ENCODE measurements around the gene PROSER3. TPM values are rescaled to one million over a fixed set of nuclear protein-coding genes. Genes with fewer than 3 reads are reported as not detected.
A peak's percentile ranks its signal among the peaks of the same experiment; 100 is the strongest.

The PROSER3 gene
- total and polyA plus RNA-seq, 2 donors (not counting 1 experiment from before 2014, with no cell fraction given): 26.0 to 61.0 TPM

DNA sequence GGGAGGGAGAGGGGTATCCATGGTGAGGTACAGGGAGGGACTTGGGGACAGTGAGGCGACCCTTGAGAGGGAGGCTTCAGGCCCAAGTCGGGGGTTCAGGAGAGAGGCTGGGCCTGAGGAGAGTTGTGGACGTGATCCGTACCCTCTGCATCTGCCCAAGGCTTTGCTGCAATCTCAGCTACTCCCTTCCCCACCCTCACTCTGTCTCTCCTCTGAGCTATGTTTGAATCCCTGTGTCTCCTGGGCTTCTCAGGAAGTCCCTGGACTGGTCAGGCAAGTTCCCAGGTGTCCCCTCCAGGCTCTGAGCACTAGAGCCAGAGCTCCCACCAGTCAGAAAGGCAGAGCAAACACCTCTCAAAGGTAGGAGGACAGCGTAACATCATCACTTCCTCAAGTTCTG is 7.8 kb upstream of the PROSER3 start:
- POLR2A ChIA-PET: no interaction called here
- Histone ChIP-seq H3K4me3 (ENCODE audit: control extremely low read depth in 1 of 5, extremely low read depth in 1 of 5, insufficient read depth in 1 of 5, low read depth in 2 of 5, low read length in 4 of 5) (no peak overlapping the region), H3K9me3 (ENCODE audit: control extremely low read depth in 1 of 3, control insufficient read depth in 2 of 3, insufficient read depth in 1 of 3, low read length in 2 of 3) (peaks cover 0 to 2% (median 0%) of the 10 kb centered on the region in 3 donors), H4K20me1 (ENCODE audit: control insufficient read depth, insufficient read depth, low read length, poor library complexity, severe bottlenecking) (peaks cover 4% of the 10 kb centered on the region), H3K27me3 (replicated peaks in 1 of 4; ENCODE audit: control extremely low read depth in 1 of 4, control insufficient read depth in 3 of 4, insufficient read depth in 4 of 4, low read length in 3 of 4) (peaks cover 0 to 5% (median 1%) of the 10 kb centered on the region in 4 experiments), H3K36me3 (replicated peaks in 1 of 2; ENCODE audit: control extremely low read depth in 1 of 2, control insufficient read depth in 1 of 2, extremely low read depth in 1 of 2, insufficient read depth in 2 of 2, low read length in 1 of 2) (peaks cover 0 to 20% of the 10 kb centered on the region in 2 experiments), H3K4me1 (ENCODE audit: control insufficient read depth in 2 of 2, insufficient read depth in 2 of 2, low read length in 2 of 2) (peaks cover 20 to 27% of the 10 kb centered on the region in 2 donors), H2AFZ (ENCODE audit: insufficient read depth, low read depth, low read length, poor library complexity, severe bottlenecking) (no peak overlapping the region), H3K79me2 (ENCODE audit: control insufficient read depth, insufficient read depth, low read length) (peaks cover 41% of the 10 kb centered on the region), H3K4me2 (replicated peaks; ENCODE audit: low read depth, low read length, poor library complexity, severe bottlenecking) (no peak overlapping the region), H3K27ac (ENCODE audit: low read length in 2 of 2) (no peak overlapping the region), H3K9ac (ENCODE audit: low read length) (no peak overlapping the region)
- Mint-ChIP-seq H3K9me3 (ENCODE audit: insufficient read depth) (no peaks in the 10 kb centered on the region), H3K27ac (no peak overlapping the region), H3K4me1 (peaks cover 41% of the 10 kb centered on the region), H3K27me3 (peaks cover 9% of the 10 kb centered on the region), H3K4me3 (peak overlapping the region; percentile 37)
- DNase-seq (no peak), ATAC-seq (ENCODE audit: low read depth) (no peak)
- intact Hi-C loops (cut with micrococcal nuclease): no loop called here
- no peak for TF ChIP-seq EZH2 (IDR thresholded peaks at IDR 0.05; ENCODE audit: borderline replicate concordance, insufficient read depth, low read depth, low read length, poor library complexity, severe bottlenecking)
- WGBS (ENCODE audit: insufficient coverage): 100% methylated on average over 1 of the region's 5 CpGs
- CTCF ChIA-PET: no interaction called here

DNA sequence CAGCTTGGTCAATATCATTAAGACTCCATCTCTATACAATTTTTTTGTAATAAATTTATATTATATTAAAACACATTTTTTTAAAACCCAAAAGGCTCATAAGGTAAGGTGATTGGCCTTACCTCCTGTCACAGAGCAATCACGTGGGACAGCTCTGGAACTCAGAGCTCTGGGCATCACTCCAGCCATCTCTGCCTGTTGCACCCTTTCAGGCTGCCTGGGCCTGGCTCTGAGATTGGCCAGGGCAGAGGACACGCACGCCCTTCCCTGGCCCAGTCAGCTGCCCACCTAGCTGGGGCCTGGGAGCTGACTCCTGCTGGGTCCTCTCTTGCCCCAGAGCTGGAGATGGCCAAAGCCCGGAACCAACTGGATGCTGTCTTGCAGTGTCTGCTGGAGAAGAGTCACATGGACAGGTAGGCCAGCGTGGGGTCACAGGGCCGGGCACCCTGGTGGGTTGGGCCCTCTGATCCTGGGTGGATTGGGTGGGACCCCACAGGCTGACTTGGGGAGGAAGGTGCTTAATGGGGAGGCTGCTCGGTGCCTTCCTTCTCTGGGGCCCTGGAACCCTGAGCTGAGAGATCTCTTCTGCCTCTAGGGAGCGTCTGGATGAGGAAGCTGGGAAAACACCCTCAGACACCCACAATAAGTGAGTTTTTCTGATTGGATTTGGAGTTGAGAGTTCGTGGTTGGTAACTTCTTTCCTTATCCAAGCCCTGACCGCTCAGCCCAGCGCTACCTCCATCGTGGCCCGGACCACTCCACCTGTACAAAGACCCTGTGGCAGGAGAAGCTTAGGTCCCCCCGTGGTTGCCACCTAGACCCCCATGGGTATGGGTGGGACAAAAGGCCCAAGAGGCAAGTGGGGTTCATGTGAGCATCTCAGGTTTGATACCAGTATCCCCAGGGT is 5.9 kb upstream of the PROSER3 start:
- H3K4me3 Mint-ChIP-seq: no peak overlapping the region
- TF ChIP-seq EZH2 (IDR thresholded peaks at IDR 0.05; ENCODE audit: borderline replicate concordance, insufficient read depth, low read depth, low read length, poor library complexity, severe bottlenecking): no peak
- TF ChIP-seq CTCF (IDR thresholded peaks at IDR 0.05): no peak
- peaks cover 40% of the 10 kb centered on the region for H3K4me1 Mint-ChIP-seq
- no peaks in the 10 kb centered on the region for H3K9me3 Mint-ChIP-seq (ENCODE audit: insufficient read depth)
- Histone ChIP-seq H3K27me3 (replicated peaks in 1 of 4; ENCODE audit: control extremely low read depth in 1 of 4, control insufficient read depth in 3 of 4, insufficient read depth in 4 of 4, low read length in 3 of 4) (peaks cover 0 to 24% (median 8%) of the 10 kb centered on the region in 4 experiments), H2AFZ (ENCODE audit: insufficient read depth, low read depth, low read length, poor library complexity, severe bottlenecking) (no peak overlapping the region), H4K20me1 (ENCODE audit: control insufficient read depth, insufficient read depth, low read length, poor library complexity, severe bottlenecking) (peaks cover 4% of the 10 kb centered on the region), H3K36me3 (replicated peaks in 1 of 2; ENCODE audit: control extremely low read depth in 1 of 2, control insufficient read depth in 1 of 2, extremely low read depth in 1 of 2, insufficient read depth in 2 of 2, low read length in 1 of 2) (peaks cover 0 to 20% of the 10 kb centered on the region in 2 experiments), H3K27ac (ENCODE audit: low read length in 2 of 2) (no peak overlapping the region), H3K9me3 (ENCODE audit: control extremely low read depth in 1 of 3, control insufficient read depth in 2 of 3, insufficient read depth in 1 of 3, low read length in 2 of 3) (peaks cover 0 to 10% (median 0%) of the 10 kb centered on the region in 3 donors), H3K4me1 (ENCODE audit: control insufficient read depth in 2 of 2, insufficient read depth in 2 of 2, low read length in 2 of 2) (peaks cover 31 to 32% of the 10 kb centered on the region in 2 donors), H3K9ac (ENCODE audit: low read length) (no peak overlapping the region), H3K4me2 (replicated peaks; ENCODE audit: low read depth, low read length, poor library complexity, severe bottlenecking) (no peak overlapping the region), H3K79me2 (ENCODE audit: control insufficient read depth, insufficient read depth, low read length) (peaks cover 28% of the 10 kb centered on the region), H3K4me3 (ENCODE audit: control extremely low read depth in 1 of 5, extremely low read depth in 1 of 5, insufficient read depth in 1 of 5, low read depth in 2 of 5, low read length in 4 of 5) (no peak overlapping the region)
- WGBS (ENCODE audit: insufficient coverage): 96% methylated on average over 7 of the region's 14 CpGs
- H3K27ac Mint-ChIP-seq: no peak overlapping the region
- ChIA-PET POLR2A (interaction anchor here (0.5 to 1.1 kb wide), 2 partner anchors 11 to 12 kb away, joined by 3 to 4 read pairs; no protein-coding TSS in a partner anchor), CTCF (interaction anchor here (0.5 to 2.3 kb wide), 2 partner anchors 9 to 58 kb away, joined by 3 to 6 read pairs; no protein-coding TSS in a partner anchor)
- peaks cover 17% of the 10 kb centered on the region for H3K27me3 Mint-ChIP-seq
- intact Hi-C loops (cut with micrococcal nuclease): no loop called here
- ATAC-seq (ENCODE audit: low read depth): no peak
- DNase-seq: no peak

Measured in B cell (primary cell).